BLaER1 treated with 17β-estradiol and CSF1 and Interleukin-3, amounts not matched to agents 10 nM and 100 nM (cell line): ENCODE measurements around the gene RRBP1.

Experiments used
- H3K27ac ChIP-seq, 11 experiments: shearing (Covaris generic); formaldehyde crosslinking; 2 replicates each; pipeline ENCODE4 v1.8.1; 2022
- H3K27me3 ChIP-seq, 11 experiments: shearing (Covaris generic); formaldehyde crosslinking; 2 replicates each; pipeline ENCODE4 v1.8.1; 2022
- H3K36me3 ChIP-seq, 11 experiments: shearing (Covaris generic); formaldehyde crosslinking; 2 replicates each; pipeline ENCODE4 v1.8.1; 2022
- H3K4me1 ChIP-seq, 10 experiments: shearing (Covaris generic); formaldehyde crosslinking; 2 replicates each; pipeline ENCODE4 v1.8.1; 2022
- H3K4me2 ChIP-seq, 11 experiments: shearing (Covaris generic); formaldehyde crosslinking; 2 replicates each; pipeline ENCODE4 v1.8.1; 2022
- H3K4me3 ChIP-seq, 10 experiments: shearing (Covaris generic); formaldehyde crosslinking; 2 replicates each; pipeline ENCODE4 v1.8.1; 2022
- H3K9ac ChIP-seq, 11 experiments: shearing (Covaris generic); formaldehyde crosslinking; 2 replicates each; pipeline ENCODE4 v1.8.1; 2022
- H3K9me3 ChIP-seq, 11 experiments: shearing (Covaris generic); formaldehyde crosslinking; replicated peaks in 1 of 11; 2 replicates each; pipeline ENCODE4 v1.8.1; 2022
- H4K20me1 ChIP-seq, 11 experiments: shearing (Covaris generic); formaldehyde crosslinking; 2 replicates each; pipeline ENCODE4 v1.8.1; 2022
- Cebpa-rat ChIP-seq, 11 experiments: shearing (Covaris generic); IDR thresholded peaks; 2 replicates each; pipeline ENCODE4 v1.8.1; 2022

RRBP1 gene

GRCh38 chr20:17665756-17666155 lies 16.3 kb downstream of the RRBP1 start:
- Histone ChIP-seq H3K9ac (no peak overlapping the region), H3K9me3 (no peaks in the 10 kb centered on the region), H3K27me3 (no peaks in the 10 kb centered on the region), H3K36me3 (peaks cover 10 to 37% (median 23%) of the 10 kb centered on the region in 11 experiments; a peak in 19 of 22 replicates), H4K20me1 (peaks cover 13 to 95% (median 53%) of the 10 kb centered on the region in 11 experiments; a peak in 18 of 22 replicates), H3K4me2 (peak overlapping the region; percentile 30 to 90 (median 81); a peak in 21 of 22 replicates), H3K4me3 (no peak overlapping the region), H3K27ac (peak overlapping the region in 1 of 11 experiments; percentile 24; a peak in 2 of 22 replicates), H3K4me1 (peaks cover 72 to 88% (median 81%) of the 10 kb centered on the region in 10 experiments)
- no peak for TF ChIP-seq Cebpa-rat (IDR thresholded peaks at IDR 0.05)

- Histone ChIP-seq H3K4me1 (peaks cover 68 to 93% (median 83%) of the 10 kb centered on the region in 10 experiments), H4K20me1 (peaks cover 13 to 88% (median 47%) of the 10 kb centered on the region in 11 experiments; a peak in 18 of 22 replicates), H3K27ac (peak overlapping the region in 8 of 11 experiments; percentile 24 to 68 (median 58); a peak in 15 of 22 replicates), H3K36me3 (peaks cover 20 to 37% (median 29%) of the 10 kb centered on the region in 11 experiments), H3K27me3 (no peaks in the 10 kb centered on the region), H3K9me3 (peaks cover 0 to 14% (median 9%) of the 10 kb centered on the region in 11 experiments; a peak in 15 of 22 replicates), H3K9ac (peak overlapping the region in 8 of 11 experiments; percentile 2 to 65 (median 24); a peak in 13 of 22 replicates), H3K4me3 (peak overlapping the region in 3 of 10 experiments; percentile 1 to 21 (median 15); a peak in 5 of 20 replicates), H3K4me2 (peak overlapping the region; percentile 70 to 90 (median 81))
- TF ChIP-seq Cebpa-rat (IDR thresholded peaks at IDR 0.05): 0 out of 22 replicates have a peak, but pooled peaks of 1 of the 11 experiments have one; percentile 21
These were observed 17.9 kb downstream of the RRBP1 start for GRCh38 chr20:17664025-17664633.

GRCh38 chr20:17663486-17663885 lies 18.6 kb downstream of the RRBP1 start:
- Histone ChIP-seq H3K27ac (peak overlapping the region in 9 of 11 experiments; percentile 39 to 75 (median 63); a peak in 15 of 22 replicates), H3K4me2 (peak overlapping the region; percentile 70 to 90 (median 81)), H3K4me1 (peaks cover 62 to 88% (median 80%) of the 10 kb centered on the region in 10 experiments), H3K36me3 (peaks cover 21 to 39% (median 29%) of the 10 kb centered on the region in 11 experiments), H3K4me3 (0 out of 20 replicates have a peak overlapping the region, but pooled peaks of 1 of the 10 experiments have one; percentile 15), H3K9ac (peak overlapping the region in 7 of 11 experiments; percentile 5 to 65 (median 48); a peak in 9 of 22 replicates), H4K20me1 (peaks cover 13 to 82% (median 46%) of the 10 kb centered on the region in 11 experiments; a peak in 18 of 22 replicates), H3K27me3 (no peaks in the 10 kb centered on the region), H3K9me3 (peaks cover 5 to 20% (median 15%) of the 10 kb centered on the region in 11 experiments)
- TF ChIP-seq Cebpa-rat (IDR thresholded peaks at IDR 0.05): no peak

- no peaks in the 10 kb centered on the region for H3K27me3 ChIP-seq
- peak overlapping the region in 1 of 10 experiments; percentile 3; a peak in 1 of 20 replicates for H3K4me3 ChIP-seq
- H4K20me1 ChIP-seq: peaks cover 13 to 79% (median 48%) of the 10 kb centered on the region in 11 experiments; a peak in 18 of 22 replicates
- H3K4me1 ChIP-seq: peaks cover 62 to 83% (median 76%) of the 10 kb centered on the region in 10 experiments
- peak overlapping the region in 10 of 11 experiments; percentile 39 to 75 (median 62); a peak in 20 of 22 replicates for H3K27ac ChIP-seq
- TF ChIP-seq Cebpa-rat (IDR thresholded peaks at IDR 0.05): no peak
- peaks cover 21 to 39% (median 30%) of the 10 kb centered on the region in 11 experiments for H3K36me3 ChIP-seq
- peak overlapping the region in 10 of 11 experiments; percentile 6 to 65 (median 48); a peak in 16 of 22 replicates for H3K9ac ChIP-seq
- H3K9me3 ChIP-seq: peaks cover 9 to 25% (median 18%) of the 10 kb centered on the region in 11 experiments
- peak overlapping the region; percentile 70 to 90 (median 81) for H3K4me2 ChIP-seq
These were observed 19.0 kb downstream of the RRBP1 start for GRCh38 chr20:17663040-17663399.

- no peaks in the 10 kb centered on the region for H3K27me3 ChIP-seq
- H3K27ac ChIP-seq: peak overlapping the region; percentile 17 to 75 (median 62); a peak in 21 of 22 replicates
- H3K4me2 ChIP-seq: peak overlapping the region; percentile 70 to 90 (median 81)
- H3K9ac ChIP-seq: peak overlapping the region; percentile 6 to 65 (median 48); a peak in 19 of 22 replicates
- H3K36me3 ChIP-seq: peaks cover 26 to 39% (median 30%) of the 10 kb centered on the region in 11 experiments
- no peak for TF ChIP-seq Cebpa-rat (IDR thresholded peaks at IDR 0.05)
- H3K9me3 ChIP-seq: peaks cover 9 to 25% (median 19%) of the 10 kb centered on the region in 11 experiments
- peak overlapping the region in 4 of 10 experiments; percentile 3 to 39 (median 22); a peak in 5 of 20 replicates for H3K4me3 ChIP-seq
- peaks cover 13 to 79% (median 53%) of the 10 kb centered on the region in 11 experiments; a peak in 18 of 22 replicates for H4K20me1 ChIP-seq
- H3K4me1 ChIP-seq: peaks cover 62 to 78% (median 74%) of the 10 kb centered on the region in 10 experiments
These were observed 19.6 kb downstream of the RRBP1 start for GRCh38 chr20:17662333-17663039.

GRCh38 chr20:17661121-17661744 lies 20.8 kb downstream of the RRBP1 start:
- H4K20me1 ChIP-seq: peaks cover 17 to 87% (median 64%) of the 10 kb centered on the region in 11 experiments; a peak in 18 of 22 replicates
- peaks cover 56 to 71% (median 65%) of the 10 kb centered on the region in 10 experiments for H3K4me1 ChIP-seq
- H3K4me3 ChIP-seq: peak overlapping the region in 1 of 10 experiments; percentile 20; a peak in 1 of 20 replicates
- H3K9me3 ChIP-seq: peaks cover 9 to 25% (median 19%) of the 10 kb centered on the region in 11 experiments
- H3K9ac ChIP-seq: peak overlapping the region in 5 of 11 experiments; percentile 35 to 65 (median 44); a peak in 6 of 22 replicates
- peak overlapping the region; percentile 70 to 90 (median 81) for H3K4me2 ChIP-seq
- no peaks in the 10 kb centered on the region for H3K27me3 ChIP-seq
- H3K27ac ChIP-seq: peak overlapping the region in 9 of 11 experiments; percentile 39 to 75 (median 63); a peak in 16 of 22 replicates
- no peak for TF ChIP-seq Cebpa-rat (IDR thresholded peaks at IDR 0.05)
- H3K36me3 ChIP-seq: peaks cover 37 to 48% (median 41%) of the 10 kb centered on the region in 11 experiments

- Histone ChIP-seq H3K9me3 (peaks cover 9 to 25% (median 19%) of the 10 kb centered on the region in 11 experiments), H3K4me1 (peaks cover 51 to 71% (median 65%) of the 10 kb centered on the region in 10 experiments), H3K27ac (peak overlapping the region in 7 of 11 experiments; percentile 13 to 75 (median 63); a peak in 7 of 22 replicates), H3K9ac (peak overlapping the region in 3 of 11 experiments; percentile 43 to 65 (median 58); a peak in 2 of 22 replicates), H3K36me3 (peaks cover 42 to 54% (median 47%) of the 10 kb centered on the region in 11 experiments), H3K4me3 (no peak overlapping the region), H3K27me3 (no peaks in the 10 kb centered on the region), H4K20me1 (peaks cover 17 to 88% (median 64%) of the 10 kb centered on the region in 11 experiments; a peak in 18 of 22 replicates), H3K4me2 (peak overlapping the region in 10 of 11 experiments; percentile 70 to 90 (median 82); a peak in 18 of 22 replicates)
- TF ChIP-seq Cebpa-rat (IDR thresholded peaks at IDR 0.05): no peak
These were observed 21.4 kb downstream of the RRBP1 start for GRCh38 chr20:17660667-17661066.
